Glutamatergic neuron (in vitro differentiated cells): Measurements from ENCODE around the gene RBM20. TPM values are rescaled to one million over a fixed set of nuclear protein-coding genes. Genes with fewer than 3 reads are reported as not detected.
A peak's percentile ranks its signal among the peaks of the same experiment; 100 is the strongest.

Experiments used
- DNase-seq: peaks from one replicate; pipeline ENCODE4 v3.0.0; 2022
- H3K27ac Mint-ChIP-seq: one replicate; pipeline ENCODE4 v1.8.0; 2020; ENCODE audit warnings: mild to moderate bottlenecking, mixed read lengths, inconsistent platforms; ENCODE audit not compliant: unreplicated experiment
- H3K27me3 Mint-ChIP-seq: one replicate; pipeline ENCODE4 v1.8.0; 2020; ENCODE audit warnings: mild to moderate bottlenecking, moderate library complexity, mixed read lengths, inconsistent platforms; ENCODE audit not compliant: unreplicated experiment
- H3K36me3 Mint-ChIP-seq: one replicate; pipeline ENCODE4 v1.8.0; 2020; ENCODE audit warnings: mild to moderate bottlenecking, mixed read lengths, inconsistent platforms; ENCODE audit not compliant: unreplicated experiment
- H3K4me1 Mint-ChIP-seq: one replicate; pipeline ENCODE4 v1.8.0; 2020; ENCODE audit warnings: mild to moderate bottlenecking, low read depth, mixed read lengths, inconsistent platforms; ENCODE audit not compliant: unreplicated experiment
- H3K4me3 Mint-ChIP-seq: one replicate; pipeline ENCODE4 v1.8.0; 2020; ENCODE audit warnings: mild to moderate bottlenecking, mixed read lengths, inconsistent platforms; ENCODE audit not compliant: unreplicated experiment
- H3K9me3 Mint-ChIP-seq: one replicate; pipeline ENCODE4 v1.8.0; 2020; ENCODE audit warnings: mild to moderate bottlenecking, moderate library complexity, mixed read lengths, inconsistent platforms; ENCODE audit not compliant: unreplicated experiment
- CTCF ChIP-seq: fragments of 200-600 bp; sonication (generic); IDR thresholded peaks from one replicate; pipeline ENCODE4 v1.5.0; 2021; ENCODE audit not compliant: partially characterized antibody, unreplicated experiment
- total RNA-seq: library from RNA; stranded (reverse); fragmentation: NEBNext Ultra II Directional; extraction: Animal tissue kit (Norgen Biotek cat#: 25700); gene quantifications from one replicate; pipeline ENCODE4 v1.2.1, GENCODE V29; 2021; ENCODE audit not compliant: unreplicated experiment

The RBM20 gene
- total RNA-seq, 1 donor from 2014 or later: 5.8 TPM

- Mint-ChIP-seq H3K4me3 (no peak overlapping the region), H3K36me3 (no peaks in the 10 kb centered on the region), H3K4me1 (peaks cover 9% of the 10 kb centered on the region), H3K27me3 (peaks cover 3% of the 10 kb centered on the region), H3K27ac (no peak overlapping the region), H3K9me3 (no peaks in the 10 kb centered on the region)
- no peak for TF ChIP-seq CTCF
- no peak for DNase-seq
These were observed 23.6 kb downstream of the RBM20 start for GRCh38 chr10:110667620-110668343.

- H3K9me3 Mint-ChIP-seq: no peaks in the 10 kb centered on the region
- peaks cover 9% of the 10 kb centered on the region for H3K4me1 Mint-ChIP-seq
- no peak overlapping the region for H3K27ac Mint-ChIP-seq
- peaks cover 2% of the 10 kb centered on the region for H3K27me3 Mint-ChIP-seq
- no peak for TF ChIP-seq CTCF
- H3K36me3 Mint-ChIP-seq: no peaks in the 10 kb centered on the region
- H3K4me3 Mint-ChIP-seq: no peak overlapping the region
- no peak for DNase-seq
These were observed 24.3 kb downstream of the RBM20 start for GRCh38 chr10:110668443-110668842.

- Mint-ChIP-seq H3K9me3 (no peaks in the 10 kb centered on the region), H3K4me3 (no peak overlapping the region), H3K4me1 (peaks cover 9% of the 10 kb centered on the region), H3K27me3 (peaks cover 2% of the 10 kb centered on the region), H3K36me3 (no peaks in the 10 kb centered on the region), H3K27ac (no peak overlapping the region)
- DNase-seq: no peak
- no peak for TF ChIP-seq CTCF
These were observed 26.2 kb downstream of the RBM20 start for GRCh38 chr10:110670335-110670734.

GRCh38 chr10:110671788-110672579, 27.8 kb downstream of the RBM20 start:
- Mint-ChIP-seq H3K27ac (no peak overlapping the region), H3K9me3 (no peaks in the 10 kb centered on the region), H3K4me3 (peak overlapping the region; percentile 87), H3K36me3 (no peaks in the 10 kb centered on the region), H3K27me3 (peaks cover 2% of the 10 kb centered on the region), H3K4me1 (peaks cover 9% of the 10 kb centered on the region)
- DNase-seq: peak; percentile 86
- TF ChIP-seq CTCF: peak; percentile 88

GRCh38 chr10:110672580-110672919, 28.4 kb downstream of the RBM20 start:
- no peaks in the 10 kb centered on the region for H3K36me3 Mint-ChIP-seq

More at GRCh38 chr10:110672580-110672919, 28.4 kb downstream of the RBM20 start:
- Mint-ChIP-seq H3K27me3 (peaks cover 2% of the 10 kb centered on the region), H3K9me3 (no peaks in the 10 kb centered on the region), H3K4me1 (peaks cover 9% of the 10 kb centered on the region), H3K4me3 (peak overlapping the region; percentile 87), H3K27ac (no peak overlapping the region)
- no peak for DNase-seq
- TF ChIP-seq CTCF: no peak
